Fibroblast of lung (primary cell): ENCODE results near the gene OXT.

ENCODE experiments used
- CTCF ChIP-seq, 2 donors: IDR thresholded peaks in 1 of 2; conservative IDR thresholded peaks in 1 of 2; 1 replicate in 1 of 2; 2 replicates in 1 of 2; pipeline ENCODE4 v1.5.1; 2011 to 2012; ENCODE audit warnings: low read length in 2 of 2, control low read depth in 1 of 2, inconsistent platforms in 1 of 2, low read depth in 1 of 2, mild to moderate bottlenecking in 1 of 2
- EZH2 ChIP-seq: IDR thresholded peaks from 2 replicates; pipeline ENCODE4 v1.5.1; 2012; ENCODE audit warnings: low read length, control low read depth, mild to moderate bottlenecking; ENCODE audit errors: missing control alignments

GRCh38 chr20:3043322-3043721 lies 28.1 kb upstream of the OXT start, which contains the start of gene GNRH2:
- TF ChIP-seq CTCF (conservative IDR thresholded peaks at IDR 0.05 in 1 of 2, IDR thresholded peaks at IDR 0.05 in 1 of 2; ENCODE audit: low read depth in 1 of 2, low read length in 2 of 2) (no peak), EZH2 (no peak)
